ENCODE results near the gene C6orf132. TPM values are rescaled to one million over a fixed set of nuclear protein-coding genes. Genes with fewer than 3 reads are reported as not detected.

Gene C6orf132
- total and polyA plus RNA-seq, 2 experiments from 2014 or later: 22.2 to 40.9 TPM

- TF ChIP-seq, protein P1, sequence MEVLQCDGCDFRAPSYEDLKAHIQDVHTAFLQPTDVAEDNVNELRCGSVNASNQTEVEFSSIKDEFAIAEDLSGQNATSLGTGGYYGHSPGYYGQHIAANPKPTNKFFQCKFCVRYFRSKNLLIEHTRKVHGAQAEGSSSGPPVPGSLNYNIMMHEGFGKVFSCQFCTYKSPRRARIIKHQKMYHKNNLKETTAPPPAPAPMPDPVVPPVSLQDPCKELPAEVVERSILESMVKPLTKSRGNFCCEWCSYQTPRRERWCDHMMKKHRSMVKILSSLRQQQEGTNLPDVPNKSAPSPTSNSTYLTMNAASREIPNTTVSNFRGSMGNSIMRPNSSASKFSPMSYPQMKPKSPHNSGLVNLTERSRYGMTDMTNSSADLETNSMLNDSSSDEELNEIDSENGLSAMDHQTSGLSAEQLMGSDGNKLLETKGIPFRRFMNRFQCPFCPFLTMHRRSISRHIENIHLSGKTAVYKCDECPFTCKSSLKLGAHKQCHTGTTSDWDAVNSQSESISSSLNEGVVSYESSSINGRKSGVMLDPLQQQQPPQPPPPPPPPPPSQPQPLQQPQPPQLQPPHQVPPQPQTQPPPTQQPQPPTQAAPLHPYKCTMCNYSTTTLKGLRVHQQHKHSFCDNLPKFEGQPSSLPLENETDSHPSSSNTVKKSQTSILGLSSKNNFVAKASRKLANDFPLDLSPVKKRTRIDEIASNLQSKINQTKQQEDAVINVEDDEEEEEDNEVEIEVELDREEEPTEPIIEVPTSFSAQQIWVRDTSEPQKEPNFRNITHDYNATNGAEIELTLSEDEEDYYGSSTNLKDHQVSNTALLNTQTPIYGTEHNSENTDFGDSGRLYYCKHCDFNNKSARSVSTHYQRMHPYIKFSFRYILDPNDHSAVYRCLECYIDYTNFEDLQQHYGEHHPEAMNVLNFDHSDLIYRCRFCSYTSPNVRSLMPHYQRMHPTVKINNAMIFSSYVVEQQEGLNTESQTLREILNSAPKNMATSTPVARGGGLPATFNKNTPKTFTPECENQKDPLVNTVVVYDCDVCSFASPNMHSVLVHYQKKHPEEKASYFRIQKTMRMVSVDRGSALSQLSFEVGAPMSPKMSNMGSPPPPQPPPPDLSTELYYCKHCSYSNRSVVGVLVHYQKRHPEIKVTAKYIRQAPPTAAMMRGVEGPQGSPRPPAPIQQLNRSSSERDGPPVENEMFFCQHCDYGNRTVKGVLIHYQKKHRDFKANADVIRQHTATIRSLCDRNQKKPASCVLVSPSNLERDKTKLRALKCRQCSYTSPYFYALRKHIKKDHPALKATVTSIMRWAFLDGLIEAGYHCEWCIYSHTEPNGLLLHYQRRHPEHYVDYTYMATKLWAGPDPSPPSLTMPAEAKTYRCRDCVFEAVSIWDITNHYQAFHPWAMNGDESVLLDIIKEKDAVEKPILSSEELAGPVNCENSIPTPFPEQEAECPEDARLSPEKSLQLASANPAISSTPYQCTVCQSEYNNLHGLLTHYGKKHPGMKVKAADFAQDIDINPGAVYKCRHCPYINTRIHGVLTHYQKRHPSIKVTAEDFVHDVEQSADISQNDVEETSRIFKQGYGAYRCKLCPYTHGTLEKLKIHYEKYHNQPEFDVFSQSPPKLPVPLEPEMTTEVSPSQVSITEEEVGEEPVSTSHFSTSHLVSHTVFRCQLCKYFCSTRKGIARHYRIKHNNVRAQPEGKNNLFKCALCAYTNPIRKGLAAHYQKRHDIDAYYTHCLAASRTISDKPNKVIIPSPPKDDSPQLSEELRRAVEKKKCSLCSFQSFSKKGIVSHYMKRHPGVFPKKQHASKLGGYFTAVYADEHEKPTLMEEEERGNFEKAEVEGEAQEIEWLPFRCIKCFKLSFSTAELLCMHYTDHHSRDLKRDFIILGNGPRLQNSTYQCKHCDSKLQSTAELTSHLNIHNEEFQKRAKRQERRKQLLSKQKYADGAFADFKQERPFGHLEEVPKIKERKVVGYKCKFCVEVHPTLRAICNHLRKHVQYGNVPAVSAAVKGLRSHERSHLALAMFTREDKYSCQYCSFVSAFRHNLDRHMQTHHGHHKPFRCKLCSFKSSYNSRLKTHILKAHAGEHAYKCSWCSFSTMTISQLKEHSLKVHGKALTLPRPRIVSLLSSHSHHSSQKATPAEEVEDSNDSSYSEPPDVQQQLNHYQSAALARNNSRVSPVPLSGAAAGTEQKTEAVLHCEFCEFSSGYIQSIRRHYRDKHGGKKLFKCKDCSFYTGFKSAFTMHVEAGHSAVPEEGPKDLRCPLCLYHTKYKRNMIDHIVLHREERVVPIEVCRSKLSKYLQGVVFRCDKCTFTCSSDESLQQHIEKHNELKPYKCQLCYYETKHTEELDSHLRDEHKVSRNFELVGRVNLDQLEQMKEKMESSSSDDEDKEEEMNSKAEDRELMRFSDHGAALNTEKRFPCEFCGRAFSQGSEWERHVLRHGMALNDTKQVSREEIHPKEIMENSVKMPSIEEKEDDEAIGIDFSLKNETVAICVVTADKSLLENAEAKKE (CRISPR knock-in tag; IDR thresholded peaks at IDR 0.05): no peak
- no peak for TF ChIP-seq ZNF331 (CRISPR knock-in tag; IDR thresholded peaks at IDR 0.05; ENCODE audit: low read depth)
Measured at GRCh38 chr6:42091718-42092023, 50.7 kb downstream of the C6orf132 start (continued).

GRCh38 chr6:42090819-42091717, 51.4 kb downstream of the C6orf132 start:
- no peaks in the 10 kb centered on the region for H3K9me2 ChIP-seq (ENCODE audit: insufficient read depth)
- H3K9me3 Mint-ChIP-seq: no peaks in the 10 kb centered on the region
- no peaks in the 10 kb centered on the region; the same call in 2 of the 3 replicates for H3K36me3 Mint-ChIP-seq (ENCODE audit: low read depth)
- DNase-seq (ENCODE audit: low spot score) (no peak), ATAC-seq (no peak)
- no peaks in the 10 kb centered on the region for H3K36me3 ChIP-seq (ENCODE audit: insufficient read depth)
- peaks cover 31% of the 10 kb centered on the region for H3K4me1 Mint-ChIP-seq
- TF ChIP-seq POLR2AphosphoS5 (IDR thresholded peaks at IDR 0.05; ENCODE audit: low read depth): no peak
- TF ChIP-seq, protein P2, sequence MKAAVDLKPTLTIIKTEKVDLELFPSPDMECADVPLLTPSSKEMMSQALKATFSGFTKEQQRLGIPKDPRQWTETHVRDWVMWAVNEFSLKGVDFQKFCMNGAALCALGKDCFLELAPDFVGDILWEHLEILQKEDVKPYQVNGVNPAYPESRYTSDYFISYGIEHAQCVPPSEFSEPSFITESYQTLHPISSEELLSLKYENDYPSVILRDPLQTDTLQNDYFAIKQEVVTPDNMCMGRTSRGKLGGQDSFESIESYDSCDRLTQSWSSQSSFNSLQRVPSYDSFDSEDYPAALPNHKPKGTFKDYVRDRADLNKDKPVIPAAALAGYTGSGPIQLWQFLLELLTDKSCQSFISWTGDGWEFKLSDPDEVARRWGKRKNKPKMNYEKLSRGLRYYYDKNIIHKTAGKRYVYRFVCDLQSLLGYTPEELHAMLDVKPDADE (IDR thresholded peaks at IDR 0.05): no peak
- H3K4me3 Mint-ChIP-seq: no peak overlapping the region
- no peak overlapping the region for H3K27ac Mint-ChIP-seq
- peaks cover 49% of the 10 kb centered on the region for H3K27me3 Mint-ChIP-seq (ENCODE audit: insufficient read depth, low read depth, poor library complexity)
- no peak overlapping the region for H2AFZ ChIP-seq
- H3K4me3 ChIP-seq: no peak overlapping the region
- H3K27ac ChIP-seq (ENCODE audit: low read depth): no peak overlapping the region
- H4K20me1 ChIP-seq (replicated peaks; ENCODE audit: insufficient read depth): no peaks in the 10 kb centered on the region
- peaks cover 18% of the 10 kb centered on the region for H3K4me1 ChIP-seq (ENCODE audit: insufficient read depth)
- no peak overlapping the region for H3K4me2 ChIP-seq
- H3K79me2 ChIP-seq (replicated peaks; ENCODE audit: insufficient read depth): no peaks in the 10 kb centered on the region
- H3K27me3 ChIP-seq (ENCODE audit: insufficient read depth): peaks cover 55% of the 10 kb centered on the region
- H3F3A ChIP-seq (replicated peaks; ENCODE audit: low read depth): no peaks in the 10 kb centered on the region; the same call in 1 of the 2 replicates
